NCI-H82 treated with DMSO at 0.1 percent for 48 hours (cell line): ENCODE results near the gene RHCG.

Experiments used
- DNase-seq: peaks from one replicate; lab custom pipeline; 2025; ENCODE audit not compliant: unreplicated experiment; lab: John Stamatoyannopoulos, UW

RHCG gene

GRCh38 chr15:89496155-89497098 lies at the start of gene RHCG:
RHCG (minus strand) TSS chr15:89496583; CDS start chr15:89496544, 39 bp downstream.
- peak; percentile 17 for DNase-seq

GRCh38 chr15:89543389-89543788 lies 47.0 kb upstream of the RHCG start:
- DNase-seq: no peak

GRCh38 chr15:89542369-89542768 lies 46.0 kb upstream of the RHCG start:
- no peak for DNase-seq

GRCh38 chr15:89539027-89539426 lies 42.6 kb upstream of the RHCG start:
- DNase-seq: no peak

GRCh38 chr15:89533861-89534544 lies 37.6 kb upstream of the RHCG start:
- DNase-seq: no peak

GRCh38 chr15:89531796-89532537 lies 35.6 kb upstream of the RHCG start:
- no peak for DNase-seq

GRCh38 chr15:89530976-89531375 lies 34.6 kb upstream of the RHCG start:
- no peak for DNase-seq

GRCh38 chr15:89528757-89529352 lies 32.5 kb upstream of the RHCG start:
- DNase-seq: no peak

GRCh38 chr15:89526601-89527441 lies 30.4 kb upstream of the RHCG start:
- no peak for DNase-seq

- no peak for DNase-seq
Observed at GRCh38 chr15:89526181-89526580, 29.8 kb upstream of the RHCG start.

GRCh38 chr15:89524184-89524583 lies 27.8 kb upstream of the RHCG start:
- peak; percentile 72 for DNase-seq

- no peak for DNase-seq
Observed at GRCh38 chr15:89523101-89523500, 26.7 kb upstream of the RHCG start.

- DNase-seq: peak; percentile 53
Observed at GRCh38 chr15:89521605-89522004, 25.2 kb upstream of the RHCG start.

GRCh38 chr15:89515477-89515876 lies 19.1 kb upstream of the RHCG start:
- DNase-seq: no peak

- no peak for DNase-seq
Observed at GRCh38 chr15:89514596-89515406, 18.4 kb upstream of the RHCG start.

- no peak for DNase-seq
Observed at GRCh38 chr15:89514186-89514585, 17.8 kb upstream of the RHCG start.

- DNase-seq: no peak
Observed at GRCh38 chr15:89513284-89513683, 16.9 kb upstream of the RHCG start.

- no peak for DNase-seq
Observed at GRCh38 chr15:89512631-89513030, 16.2 kb upstream of the RHCG start.

- no peak for DNase-seq
Observed at GRCh38 chr15:89506026-89506686, 9.8 kb upstream of the RHCG start.
